IPS-NIHi7 (cell line): ENCODE measurements around the gene PTPN23.

Experiments
- DNase-seq: peaks from one replicate; pipeline ENCODE4 v3.0.0; 2012; ENCODE audit warnings: mixed read lengths; ENCODE audit errors: extremely low spot score

Gene PTPN23

GRCh38 chr3:47374587-47374986, 6.2 kb upstream of the PTPN23 start:
- DNase-seq = no peak

DNA sequence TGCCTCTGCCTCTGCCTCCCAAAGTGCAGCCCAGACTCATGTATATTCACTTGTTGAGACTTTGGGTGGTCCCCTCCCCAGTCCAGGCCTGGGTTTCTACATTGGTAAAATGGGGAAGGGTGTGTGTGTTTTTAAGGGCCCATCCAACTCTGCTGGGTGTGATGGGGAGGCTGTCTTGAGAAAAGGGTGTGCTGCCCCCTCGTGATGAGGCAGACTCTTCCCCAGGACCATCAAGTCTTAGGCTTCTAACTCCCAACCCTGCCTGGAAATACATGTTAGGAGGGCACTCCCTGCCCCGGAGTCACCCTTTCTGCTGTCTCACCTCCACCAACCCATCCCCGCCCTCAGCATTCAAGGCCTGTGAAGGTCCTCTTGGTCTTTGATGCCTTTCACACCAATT, 4.4 kb upstream of the PTPN23 start:
- DNase-seq = peak; percentile 36

- no peak for DNase-seq
Observed at GRCh38 chr3:47377186-47377585, 3.6 kb upstream of the PTPN23 start.

DNA sequence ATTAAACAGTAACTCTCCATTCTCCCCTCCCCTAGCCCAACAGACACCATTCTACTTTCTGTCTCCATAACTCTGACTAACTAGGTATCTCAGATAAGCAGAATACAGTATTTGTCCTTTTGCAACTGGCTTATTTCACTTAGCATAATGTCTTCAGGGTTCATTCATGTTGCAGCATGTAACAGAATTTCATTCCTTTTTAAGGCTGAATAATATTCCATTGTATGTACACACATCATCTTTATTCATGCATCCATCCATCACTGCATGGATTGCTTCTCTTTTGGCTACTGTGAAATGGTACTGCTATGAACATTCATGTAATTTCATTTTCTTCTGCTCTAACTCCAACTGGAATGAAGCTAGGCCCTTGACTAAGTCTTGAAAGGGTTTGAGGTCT, 2.0 kb upstream of the PTPN23 start:
- no peak for DNase-seq

DNA sequence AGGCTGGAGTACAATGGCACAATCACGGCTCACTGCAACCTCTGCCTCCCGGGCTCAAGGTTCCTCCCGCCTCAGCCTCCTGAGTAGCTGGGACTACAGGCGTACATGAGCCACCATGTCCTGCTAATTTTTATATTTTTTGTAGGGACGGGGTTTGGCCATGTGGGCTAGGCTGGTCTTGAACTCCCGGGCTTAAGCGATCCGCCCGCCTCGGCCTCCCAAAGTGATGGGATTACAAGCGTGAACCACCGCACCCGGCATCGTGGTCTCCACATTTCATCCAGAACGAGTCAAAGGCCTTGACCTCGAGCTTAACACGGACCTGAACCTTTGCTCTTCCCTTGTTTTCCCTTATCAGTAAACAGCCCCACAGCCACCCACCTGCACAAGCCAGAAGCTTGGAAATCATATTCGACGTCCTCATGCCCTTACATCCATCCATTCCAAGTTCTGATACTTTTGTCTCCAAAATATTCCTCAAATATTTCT, 1.4 kb upstream of the PTPN23 start:
- DNase-seq = no peak

- DNase-seq = no peak
Observed at GRCh38 chr3:47380026-47380600, 708 bp upstream of the PTPN23 start.

DNA sequence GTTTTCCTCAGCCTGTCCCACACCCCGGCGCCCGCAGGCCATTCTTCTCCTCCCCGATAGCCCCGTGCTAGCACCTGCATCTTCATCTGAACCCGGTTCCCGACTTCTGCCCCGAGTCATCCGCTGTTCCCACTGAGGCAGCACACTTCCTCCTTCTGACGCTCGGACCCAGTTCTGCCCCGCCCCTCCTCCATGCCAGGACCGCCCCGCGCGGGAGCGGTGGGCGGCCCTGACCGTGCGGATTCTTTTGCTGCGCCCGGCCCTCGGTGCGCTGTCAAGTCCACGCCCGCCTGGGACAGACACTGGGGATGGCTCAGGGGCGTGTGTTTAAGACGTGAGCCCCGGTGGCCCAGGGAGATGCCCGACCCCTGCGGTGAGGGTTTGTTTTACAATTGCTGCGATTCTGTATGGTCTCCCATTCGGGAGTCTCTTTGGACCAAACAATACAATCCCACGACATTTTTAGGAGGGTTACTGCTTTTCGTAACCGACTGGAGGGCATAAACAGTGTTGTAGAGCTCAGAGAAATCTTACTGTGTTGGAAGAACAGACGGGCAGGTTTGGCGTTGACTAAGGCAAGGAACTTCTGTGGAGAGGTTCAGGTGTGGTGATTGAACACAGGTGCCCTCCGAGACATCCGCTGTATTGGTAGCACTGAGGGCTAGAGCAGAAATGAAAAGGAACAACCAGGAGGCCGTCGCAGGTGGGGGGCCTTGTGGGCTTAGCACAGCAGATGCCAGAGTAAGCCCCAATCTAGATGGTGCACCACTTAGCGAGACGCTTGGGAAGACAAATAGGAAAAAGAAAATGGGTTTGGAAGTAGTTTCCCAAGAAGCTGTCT, 716 bp downstream of the PTPN23 start:
- DNase-seq = peak; percentile 93

DNA sequence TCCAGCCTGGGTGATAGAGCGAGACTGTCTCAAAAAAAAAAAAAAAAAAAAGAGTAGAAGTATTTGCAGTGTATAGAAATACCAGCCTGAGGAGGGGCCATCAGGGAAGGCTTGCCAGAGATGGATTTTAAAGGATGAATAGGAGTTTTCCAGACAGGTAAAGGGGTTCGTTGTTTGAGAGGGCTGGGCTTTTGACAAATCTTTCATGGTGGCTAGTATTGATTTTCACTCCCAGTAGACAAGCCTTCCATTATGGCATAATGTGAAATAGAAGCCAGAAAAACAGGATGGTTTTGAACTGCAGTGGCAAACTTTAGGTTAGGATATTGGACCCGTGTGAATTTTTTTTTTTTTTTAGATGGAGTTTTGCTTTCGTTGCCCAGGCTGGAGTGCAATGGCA, 3.6 kb downstream of the PTPN23 start:
- DNase-seq = no peak

GRCh38 chr3:47385007-47385406, 4.2 kb downstream of the PTPN23 start:
- DNase-seq = no peak

DNA sequence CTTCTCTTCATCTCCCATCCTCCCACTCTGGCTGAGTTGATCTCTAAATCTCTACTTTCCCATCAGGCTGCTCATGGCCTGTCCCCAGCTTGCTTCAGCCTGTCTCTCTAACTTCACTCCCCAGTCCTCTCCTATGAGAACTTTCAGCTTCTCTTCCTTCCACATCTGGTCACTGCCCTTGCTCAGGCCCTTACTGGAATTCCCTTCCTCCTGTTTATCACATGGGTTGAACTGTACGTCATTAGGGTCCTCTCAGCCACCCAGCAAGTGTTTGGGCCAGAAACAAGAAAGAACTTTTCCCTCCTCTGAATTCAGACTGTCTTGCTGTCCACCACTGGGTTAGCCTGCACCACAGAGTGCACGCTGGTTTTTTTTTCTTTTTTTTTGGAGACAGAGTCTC, 5.0 kb downstream of the PTPN23 start:
- no peak for DNase-seq

- no peak for DNase-seq
Observed at GRCh38 chr3:47392933-47393332, 12.1 kb downstream of the PTPN23 start.

DNA sequence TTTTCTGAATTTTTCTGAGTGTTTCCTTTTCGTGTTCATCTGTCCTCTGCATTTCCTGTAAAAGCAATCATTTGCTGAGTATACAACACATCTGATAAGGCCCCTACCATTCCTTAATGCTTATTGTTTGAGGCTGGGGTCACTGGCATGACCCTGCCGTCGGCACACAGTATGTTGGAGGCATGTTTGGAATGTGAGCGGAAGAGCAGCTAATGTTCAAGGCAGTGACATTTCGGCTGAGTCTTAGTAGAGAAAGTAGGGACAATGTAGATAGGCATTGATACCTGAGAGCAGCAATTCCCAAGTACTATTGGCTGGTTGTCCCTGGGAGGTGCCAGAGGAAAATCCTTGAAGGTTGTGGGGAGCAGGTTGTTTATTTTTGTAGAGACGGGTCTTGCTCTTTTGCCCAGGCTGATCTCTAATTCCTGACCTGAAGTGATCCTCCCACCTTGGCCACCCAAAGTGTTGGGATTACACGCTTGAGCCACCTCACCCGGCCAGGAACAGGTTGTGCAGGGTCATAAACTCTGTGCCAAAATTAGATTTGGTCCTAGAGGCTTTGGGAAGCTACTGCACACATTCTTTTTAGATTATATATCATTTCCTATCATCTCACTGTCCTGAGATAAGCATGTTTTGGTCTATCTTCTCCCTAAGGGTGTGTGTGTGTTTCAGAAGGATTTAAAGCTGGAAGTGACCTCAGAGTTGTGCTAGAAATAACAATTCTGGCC, 13.5 kb downstream of the PTPN23 start:
- DNase-seq = peak; percentile 10

GRCh38 chr3:47394881-47395280, 14.1 kb downstream of the PTPN23 start:
- DNase-seq = no peak

GRCh38 chr3:47398228-47398627, 17.4 kb downstream of the PTPN23 start:
- no peak for DNase-seq

- no peak for DNase-seq
Observed at GRCh38 chr3:47399016-47399415, 18.2 kb downstream of the PTPN23 start.

DNA sequence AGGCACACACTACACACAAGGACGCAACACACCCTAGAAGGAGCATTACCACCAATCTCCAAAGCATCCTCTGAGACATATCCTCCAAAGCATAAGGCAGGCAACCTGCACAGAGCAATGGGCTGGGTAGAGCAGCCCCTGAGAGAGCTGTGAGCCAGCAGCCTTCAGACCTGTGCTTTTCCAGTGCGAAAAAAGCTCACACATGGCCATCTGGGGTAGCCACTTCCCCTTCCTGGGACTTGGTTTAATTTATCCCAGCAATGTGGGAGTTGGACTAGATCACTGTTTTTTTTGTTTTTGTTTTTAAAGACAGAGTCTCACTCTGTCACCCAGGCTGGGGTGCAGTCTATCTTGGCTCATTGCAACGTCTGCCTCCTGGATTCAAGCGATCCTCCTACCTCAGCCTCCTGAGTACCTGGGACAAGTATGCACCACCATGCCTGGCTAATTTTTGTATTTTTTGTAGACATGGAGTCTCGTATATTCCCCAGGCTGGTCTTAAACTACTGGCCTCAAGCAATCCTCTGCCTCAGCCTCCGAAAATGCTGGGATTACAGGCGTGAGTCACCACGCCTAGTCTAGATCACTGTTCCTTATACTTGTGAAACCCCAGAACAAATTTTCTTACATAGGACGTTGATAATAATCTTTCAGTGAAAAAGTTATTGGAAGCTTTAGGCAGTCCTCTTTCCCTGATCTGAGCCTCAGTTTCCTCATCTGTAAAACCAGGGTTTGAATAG, 18.9 kb downstream of the PTPN23 start:
- no peak for DNase-seq

- no peak for DNase-seq
Observed at GRCh38 chr3:47404431-47404876, 23.6 kb downstream of the PTPN23 start.

DNA sequence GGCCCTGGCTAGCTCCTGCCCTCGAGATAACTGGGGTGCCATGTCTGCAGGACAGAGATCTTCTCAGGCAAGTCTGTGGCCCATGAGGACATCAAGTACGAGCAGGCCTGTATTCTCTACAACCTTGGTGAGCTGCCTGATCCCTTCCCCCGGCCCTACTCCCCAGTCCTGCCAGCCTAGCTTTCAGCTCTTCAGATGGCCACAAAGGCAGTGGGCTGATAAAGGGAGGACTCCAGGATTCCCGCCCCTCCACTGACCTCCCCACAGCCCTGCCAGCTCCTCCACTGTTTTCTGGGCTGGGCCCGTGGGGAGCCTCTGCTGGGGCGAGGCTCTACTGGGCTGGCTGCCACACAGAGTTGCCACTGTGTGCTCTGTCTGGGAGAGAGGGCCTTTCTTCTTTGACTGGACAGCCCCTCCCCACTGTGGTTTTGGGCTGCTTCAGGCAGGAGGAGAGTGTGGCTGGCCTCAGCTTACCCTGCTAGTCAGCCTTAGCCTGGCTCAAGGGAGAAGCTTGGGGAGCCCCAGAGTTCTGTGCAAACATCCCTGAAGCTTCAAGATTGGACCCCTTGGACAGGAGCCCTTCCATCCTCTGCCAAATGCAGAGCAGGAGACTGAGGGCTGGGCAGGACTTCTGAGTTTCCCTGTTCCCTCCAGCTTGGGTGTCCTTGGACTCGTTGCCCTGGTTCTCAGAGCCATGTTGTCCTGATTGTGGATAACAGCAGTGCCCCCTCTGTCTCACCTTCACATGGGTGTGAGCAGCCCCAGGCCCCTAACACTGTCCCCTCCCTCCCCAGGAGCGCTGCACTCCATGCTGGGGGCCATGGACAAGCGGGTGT, 24.4 kb downstream of the PTPN23 start:
- DNase-seq = no peak

GRCh38 chr3:47405820-47406761, 25.3 kb downstream of the PTPN23 start:
- no peak for DNase-seq

DNA sequence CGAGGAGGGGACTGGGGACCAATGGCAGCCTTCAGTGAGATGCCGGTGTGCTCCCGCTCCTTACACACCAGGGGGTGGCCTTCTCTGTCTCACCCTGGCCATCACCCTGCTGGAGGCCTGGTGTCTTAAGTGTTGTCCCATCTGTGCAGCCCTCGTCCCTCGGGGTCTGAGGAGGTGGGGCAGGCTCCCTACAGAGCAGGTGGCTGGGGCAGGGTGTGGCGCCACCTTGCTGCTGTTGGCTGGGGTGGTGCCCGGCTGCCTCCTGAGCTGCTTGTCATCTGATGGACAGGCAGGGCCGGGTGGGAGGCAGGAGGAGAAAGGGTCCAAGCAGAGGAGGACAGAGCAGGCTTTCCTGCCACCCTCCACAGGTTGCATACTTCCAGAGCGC, 25.9 kb downstream of the PTPN23 start:
- peak; percentile 62 for DNase-seq
